ENCODE measurements around the gene EPGN.

The EPGN gene, protein sequence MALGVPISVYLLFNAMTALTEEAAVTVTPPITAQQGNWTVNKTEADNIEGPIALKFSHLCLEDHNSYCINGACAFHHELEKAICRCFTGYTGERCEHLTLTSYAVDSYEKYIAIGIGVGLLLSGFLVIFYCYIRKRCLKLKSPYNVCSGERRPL

DNA sequence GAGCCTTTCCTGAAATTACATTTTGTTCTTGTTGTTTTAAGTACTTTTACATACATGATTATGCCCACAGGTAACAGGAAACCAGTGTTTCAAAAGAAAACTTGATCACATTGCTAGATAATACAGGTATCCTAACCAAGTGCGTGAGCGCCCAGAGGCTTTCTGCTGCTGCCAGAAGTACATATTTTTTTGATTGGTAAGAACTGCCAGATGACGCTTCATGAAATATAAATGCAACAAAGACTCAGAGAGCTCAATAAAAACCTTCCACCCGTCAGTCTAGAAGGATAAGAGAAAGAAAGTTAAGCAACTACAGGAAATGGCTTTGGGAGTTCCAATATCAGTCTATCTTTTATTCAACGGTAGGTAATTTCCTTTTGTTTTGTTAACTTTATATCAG is at the start of gene EPGN:
EPGN (plus strand) TSS at position 256 of the 400 bp plus-strand sequence; CDS start at position 320, 64 bp downstream.
- DNase-seq (ENCODE audit: low read depth in 2 of 2) = no peak

DNA sequence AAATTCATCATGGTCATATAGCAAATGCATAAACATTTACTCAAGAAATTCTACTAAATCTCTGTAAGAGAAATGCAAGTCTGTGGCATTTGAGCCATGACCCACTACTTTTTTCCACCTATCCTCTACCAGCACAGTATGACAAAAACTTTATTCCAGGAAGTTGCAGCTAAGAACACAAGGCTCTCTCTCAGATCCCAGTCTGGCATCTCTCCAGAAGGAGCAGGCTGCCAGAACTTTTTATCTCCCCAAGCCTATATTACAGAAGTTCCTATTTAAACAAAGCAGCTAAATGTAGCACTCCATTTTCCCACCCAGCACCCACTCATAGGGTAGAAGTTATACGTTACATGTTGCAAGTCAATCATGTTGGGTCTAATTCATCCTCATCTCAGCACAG is 49.3 kb upstream of the EPGN start:
- DNase-seq (ENCODE audit: low read depth in 2 of 2) = no peak

- no peak for DNase-seq (ENCODE audit: low read depth in 2 of 2)
Observed at GRCh38 chr4:74260036-74260435, 48.2 kb upstream of the EPGN start.

DNA sequence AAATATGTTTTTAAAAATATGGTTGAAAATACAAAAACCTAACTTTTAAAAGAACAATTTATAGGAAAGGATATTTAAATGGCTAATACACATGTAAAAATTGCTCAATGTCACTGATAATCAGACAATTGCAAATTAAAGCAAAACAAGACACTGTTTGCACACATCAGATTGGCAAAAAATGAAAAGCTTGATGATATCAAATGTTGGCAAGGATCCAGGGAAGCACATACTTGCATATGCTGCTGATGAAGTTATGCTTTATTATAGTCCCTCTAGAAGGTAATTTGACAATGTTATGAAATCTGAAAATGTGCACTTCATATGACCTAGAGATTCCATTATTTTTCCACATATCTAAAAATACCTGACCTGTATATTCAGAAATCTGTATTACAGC is 45.7 kb upstream of the EPGN start:
- DNase-seq (ENCODE audit: low read depth in 2 of 2) = no peak

GRCh38 chr4:74263551-74263950 is 44.7 kb upstream of the EPGN start:
- DNase-seq (ENCODE audit: low read depth in 2 of 2) = no peak

GRCh38 chr4:74266081-74266480 is 42.2 kb upstream of the EPGN start:
- no peak for DNase-seq (ENCODE audit: low read depth in 2 of 2)

- peak; percentile 25 to 38 for DNase-seq (ENCODE audit: low read depth in 2 of 2)
Observed at GRCh38 chr4:74267998-74268606, 40.2 kb upstream of the EPGN start.

- DNase-seq (ENCODE audit: low read depth in 2 of 2) = no peak
Observed at GRCh38 chr4:74268643-74269042, 39.6 kb upstream of the EPGN start.

GRCh38 chr4:74278490-74278889 is 29.8 kb upstream of the EPGN start:
- DNase-seq (ENCODE audit: low read depth in 2 of 2) = no peak

- no peak for DNase-seq (ENCODE audit: low read depth in 2 of 2)
Observed at GRCh38 chr4:74279716-74280115, 28.6 kb upstream of the EPGN start.

DNA sequence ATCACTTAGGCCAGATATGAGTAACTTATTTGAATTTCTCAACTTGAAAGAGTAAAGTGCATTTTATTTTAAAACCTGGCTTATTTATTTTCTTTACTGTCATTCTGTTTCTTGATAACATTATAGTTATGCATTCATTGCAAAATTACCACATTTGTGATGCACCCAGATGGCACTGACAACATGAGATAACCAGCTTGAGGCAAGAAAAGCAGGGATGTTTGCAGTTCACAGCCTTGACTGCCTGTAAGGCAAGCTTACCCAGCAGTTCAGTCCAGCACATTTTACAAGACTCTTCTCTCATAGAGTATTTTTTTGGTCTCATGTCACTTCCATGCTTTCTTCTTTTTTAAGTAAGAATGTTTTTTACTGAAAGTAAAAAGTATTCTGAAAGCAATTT is 25.3 kb upstream of the EPGN start:
- DNase-seq (ENCODE audit: low read depth in 2 of 2) = no peak

DNA sequence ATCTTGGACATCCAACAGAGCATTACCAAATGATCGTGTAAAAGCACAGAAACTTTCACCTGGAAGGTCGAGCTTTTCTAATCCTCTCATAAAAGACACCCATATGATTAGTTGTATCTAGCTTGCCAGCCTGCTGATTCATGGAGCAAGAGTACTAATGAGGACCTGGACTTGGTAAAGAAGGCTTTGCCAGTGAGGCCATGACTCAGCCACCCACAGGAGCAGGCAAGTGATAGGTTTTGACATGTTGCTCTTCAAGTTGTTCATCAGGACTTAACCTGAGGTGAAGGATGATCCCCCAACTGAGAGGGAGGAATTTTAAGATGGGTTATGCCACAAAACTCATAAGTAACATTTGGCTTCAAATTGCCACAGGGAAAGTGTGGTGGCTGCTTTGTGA is 24.7 kb upstream of the EPGN start:
- no peak for DNase-seq (ENCODE audit: low read depth in 2 of 2)

GRCh38 chr4:74284053-74284452 is 24.2 kb upstream of the EPGN start:
- no peak for DNase-seq (ENCODE audit: low read depth in 2 of 2)

DNA sequence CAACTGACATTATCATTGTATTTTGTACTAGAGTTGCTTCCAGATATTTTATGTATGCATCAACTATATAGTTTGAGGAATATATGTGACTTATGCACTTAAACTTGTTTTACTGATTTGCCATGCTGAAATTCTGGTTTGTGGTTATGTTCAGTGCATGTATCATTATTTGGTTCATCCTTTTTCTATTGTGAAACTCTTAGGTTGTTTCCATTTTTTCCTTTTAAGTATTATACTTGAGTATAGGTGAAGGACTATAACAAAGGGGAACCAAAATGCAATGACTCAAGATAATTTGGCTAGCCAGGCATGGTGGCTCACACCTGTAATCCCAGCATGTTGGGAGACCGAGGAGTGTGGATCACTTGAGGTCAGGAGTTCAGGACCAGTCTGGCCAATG is 21.1 kb upstream of the EPGN start:
- no peak for DNase-seq (ENCODE audit: low read depth in 2 of 2)

DNA sequence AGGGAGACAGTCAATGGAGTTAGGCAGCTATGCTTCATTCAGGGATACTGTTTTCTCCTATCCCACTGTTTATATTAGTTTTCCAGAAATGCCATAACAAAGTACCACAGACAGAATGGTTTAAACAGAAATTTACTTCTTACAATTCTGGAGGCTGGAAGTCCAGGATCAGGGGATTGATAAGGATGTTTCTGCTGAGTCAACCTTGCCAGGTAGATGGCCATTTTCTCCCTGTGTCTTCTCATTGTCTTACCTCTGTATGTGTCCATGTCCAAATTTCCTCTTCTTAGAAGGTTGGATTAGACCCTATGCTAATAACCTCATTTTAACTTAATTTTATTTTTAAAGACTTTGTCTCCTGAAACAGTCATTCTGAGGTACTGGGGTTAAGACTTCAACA is 20.5 kb upstream of the EPGN start:
- no peak for DNase-seq (ENCODE audit: low read depth in 2 of 2)

GRCh38 chr4:74291471-74291870 is 16.8 kb upstream of the EPGN start:
- no peak for DNase-seq (ENCODE audit: low read depth in 2 of 2)

DNA sequence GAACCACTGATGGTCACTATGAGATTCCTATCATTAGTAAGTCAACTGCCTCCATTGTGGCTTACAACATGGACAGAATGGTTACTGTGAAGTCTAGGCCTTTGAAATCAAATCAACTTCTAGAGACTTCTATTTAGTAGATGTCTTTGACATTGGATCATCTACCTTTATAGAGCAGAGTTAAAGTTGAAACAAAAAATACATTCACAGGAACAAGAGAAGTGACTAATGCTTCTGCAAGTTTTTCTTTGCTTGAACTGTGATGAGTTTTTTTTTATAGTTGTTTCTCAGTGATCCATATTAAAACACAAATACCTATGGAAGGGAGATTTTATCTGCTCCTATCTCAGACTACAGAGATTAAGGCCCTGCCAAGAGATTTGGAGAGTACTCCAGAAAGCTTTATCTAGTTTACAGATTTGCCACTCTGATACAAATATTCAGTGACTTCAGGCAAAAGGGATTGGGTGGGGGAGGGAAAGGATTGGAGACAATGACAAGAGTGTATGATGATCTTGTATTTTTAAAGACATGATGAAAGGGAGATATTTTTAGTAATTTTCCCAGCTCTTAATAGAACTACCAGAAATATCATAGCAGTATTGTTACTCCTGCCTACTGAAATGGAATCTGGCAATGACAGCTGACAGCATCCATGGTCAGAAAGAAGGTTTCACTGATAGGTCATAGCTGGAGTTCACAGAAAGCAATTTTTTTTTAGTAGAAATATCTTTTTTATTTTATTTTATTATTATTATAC is 16.0 kb upstream of the EPGN start:
- no peak for DNase-seq (ENCODE audit: low read depth in 2 of 2)

DNA sequence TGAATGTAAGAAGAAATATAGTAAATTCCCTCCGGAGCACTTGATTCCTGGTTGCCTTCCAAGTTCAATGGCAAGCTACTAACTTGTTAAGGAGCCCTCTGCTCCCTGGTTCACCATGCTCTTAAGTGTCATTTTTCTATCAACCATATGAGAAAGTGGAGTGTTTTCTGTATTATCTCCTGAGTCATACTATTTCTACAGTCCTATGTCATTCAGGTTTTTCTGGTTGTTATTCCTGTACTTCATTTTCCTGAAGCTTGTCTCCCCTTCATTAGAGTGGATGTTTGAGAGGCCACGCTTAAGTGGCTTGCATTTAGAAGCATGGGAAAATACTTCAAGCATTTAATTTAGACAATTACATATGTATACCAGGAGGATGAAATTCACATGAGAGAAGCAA is 14.7 kb upstream of the EPGN start:
- no peak for DNase-seq (ENCODE audit: low read depth in 2 of 2)

DNA sequence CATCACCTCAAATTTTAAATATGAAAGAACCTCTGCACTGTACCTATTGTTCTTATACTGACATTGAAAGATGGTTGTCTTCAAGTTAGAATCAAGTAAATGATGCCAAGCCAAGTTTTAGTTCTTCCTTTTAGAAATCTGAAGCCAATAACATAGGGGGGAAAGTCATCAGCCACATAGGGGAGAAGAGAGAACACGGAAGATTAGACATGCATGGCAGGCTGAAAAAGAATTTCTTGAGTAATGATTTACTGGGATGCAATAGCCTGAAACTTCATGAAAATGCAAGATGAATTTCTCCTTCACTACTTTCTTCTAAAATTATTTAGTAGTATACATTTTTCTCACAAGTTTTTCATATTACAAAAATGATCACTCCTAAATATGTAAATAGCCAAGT is 13.6 kb upstream of the EPGN start:
- no peak for DNase-seq (ENCODE audit: low read depth in 2 of 2)

GRCh38 chr4:74297539-74297938 is 10.7 kb upstream of the EPGN start:
- DNase-seq (ENCODE audit: low read depth in 2 of 2) = no peak

- DNase-seq (ENCODE audit: low read depth in 2 of 2) = no peak
Observed at GRCh38 chr4:74304095-74304625, 4.1 kb upstream of the EPGN start.

DNA sequence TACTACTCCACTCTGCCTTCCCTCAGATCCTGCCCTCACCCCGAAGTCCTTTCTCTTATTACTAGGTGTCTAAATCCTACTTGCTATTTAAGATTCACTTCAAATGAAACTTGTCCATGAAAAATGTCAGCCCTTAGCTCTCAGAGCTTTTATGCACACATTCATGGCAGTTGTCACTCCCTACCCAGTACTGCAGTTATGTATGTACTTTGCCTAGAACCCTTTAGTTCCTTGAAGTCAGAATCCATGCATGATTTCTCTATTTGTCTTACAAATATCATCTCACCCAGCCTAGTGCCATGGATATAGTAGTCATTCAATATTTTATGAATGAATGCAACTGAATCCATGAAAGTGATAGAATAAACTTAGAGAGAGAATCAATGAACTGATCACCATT is 3.3 kb upstream of the EPGN start:
- no peak for DNase-seq (ENCODE audit: low read depth in 2 of 2)

DNA sequence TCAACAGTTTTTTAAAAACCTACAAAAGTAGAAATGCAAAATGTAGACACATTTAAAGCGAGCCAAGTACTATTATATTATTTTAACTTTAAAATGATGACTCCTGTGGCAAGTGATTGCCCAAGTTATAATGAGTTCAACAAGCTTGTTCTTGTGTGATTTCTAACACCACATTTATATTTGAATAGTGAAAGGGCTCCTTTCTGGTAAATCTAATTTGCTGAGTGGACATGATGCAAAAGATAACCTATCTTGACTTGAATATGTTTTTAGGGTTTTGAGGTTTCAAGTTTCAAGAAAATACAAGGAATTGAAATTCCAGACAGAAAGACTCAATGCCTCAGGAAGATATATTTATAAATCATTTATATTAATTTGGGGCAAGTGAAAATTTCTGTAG is 1.1 kb upstream of the EPGN start:
- no peak for DNase-seq (ENCODE audit: low read depth in 2 of 2)

Data from fibroblast of skin of left biceps (primary cell).